C4-2B (cell line): ENCODE measurements around the gene MBOAT2.
"Not testable (repeated sequence)": the region's sequence is repeated elsewhere in the genome, so short reads cannot be mapped to it uniquely, and the experiment has no call there.

Source experiments
- ZFX ChIP-seq: fragments of 450-650 bp; IDR thresholded peaks from 2 replicates; pipeline ENCODE4 v1.6.1; 2017
- TF ChIP-seq, protein P1 (sequence below): fragments of 450-650 bp; conservative IDR thresholded peaks from 2 replicates; pipeline ENCODE4 v1.5.1; 2017; ENCODE audit warnings: mild to moderate bottlenecking

DNA sequence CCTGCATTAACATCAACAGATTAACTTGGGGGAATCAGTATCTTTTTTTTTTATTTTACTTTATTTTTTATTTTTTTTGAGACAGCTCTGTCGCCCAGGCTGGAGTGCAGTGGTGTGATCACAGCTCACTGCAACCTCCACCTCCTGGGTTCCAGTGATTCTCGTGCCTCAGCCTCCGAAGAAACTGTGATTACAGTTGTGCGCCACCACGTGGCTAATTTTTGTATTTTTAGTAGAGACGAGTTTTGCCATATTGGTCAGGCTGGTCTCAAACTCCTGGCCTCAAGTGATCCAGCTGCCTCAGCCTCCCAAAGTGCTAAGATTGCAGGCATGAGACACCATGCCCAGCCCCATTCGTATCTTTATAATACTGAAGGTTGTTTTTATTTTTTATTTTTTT lies 99.6 kb downstream of the MBOAT2 start:
- TF ChIP-seq, protein P1, sequence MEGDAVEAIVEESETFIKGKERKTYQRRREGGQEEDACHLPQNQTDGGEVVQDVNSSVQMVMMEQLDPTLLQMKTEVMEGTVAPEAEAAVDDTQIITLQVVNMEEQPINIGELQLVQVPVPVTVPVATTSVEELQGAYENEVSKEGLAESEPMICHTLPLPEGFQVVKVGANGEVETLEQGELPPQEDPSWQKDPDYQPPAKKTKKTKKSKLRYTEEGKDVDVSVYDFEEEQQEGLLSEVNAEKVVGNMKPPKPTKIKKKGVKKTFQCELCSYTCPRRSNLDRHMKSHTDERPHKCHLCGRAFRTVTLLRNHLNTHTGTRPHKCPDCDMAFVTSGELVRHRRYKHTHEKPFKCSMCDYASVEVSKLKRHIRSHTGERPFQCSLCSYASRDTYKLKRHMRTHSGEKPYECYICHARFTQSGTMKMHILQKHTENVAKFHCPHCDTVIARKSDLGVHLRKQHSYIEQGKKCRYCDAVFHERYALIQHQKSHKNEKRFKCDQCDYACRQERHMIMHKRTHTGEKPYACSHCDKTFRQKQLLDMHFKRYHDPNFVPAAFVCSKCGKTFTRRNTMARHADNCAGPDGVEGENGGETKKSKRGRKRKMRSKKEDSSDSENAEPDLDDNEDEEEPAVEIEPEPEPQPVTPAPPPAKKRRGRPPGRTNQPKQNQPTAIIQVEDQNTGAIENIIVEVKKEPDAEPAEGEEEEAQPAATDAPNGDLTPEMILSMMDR, result not testable (repeated sequence)
- TF ChIP-seq ZFX, result not testable (repeated sequence)
